Brain pericyte (primary cell): ENCODE measurements around the gene PLCD1.

Experiments used
- DNase-seq: peaks from one replicate; pipeline ENCODE4 v3.0.0-alpha.2; 2012; ENCODE audit warnings: low read depth, low spot score

PLCD1 gene

DNA sequence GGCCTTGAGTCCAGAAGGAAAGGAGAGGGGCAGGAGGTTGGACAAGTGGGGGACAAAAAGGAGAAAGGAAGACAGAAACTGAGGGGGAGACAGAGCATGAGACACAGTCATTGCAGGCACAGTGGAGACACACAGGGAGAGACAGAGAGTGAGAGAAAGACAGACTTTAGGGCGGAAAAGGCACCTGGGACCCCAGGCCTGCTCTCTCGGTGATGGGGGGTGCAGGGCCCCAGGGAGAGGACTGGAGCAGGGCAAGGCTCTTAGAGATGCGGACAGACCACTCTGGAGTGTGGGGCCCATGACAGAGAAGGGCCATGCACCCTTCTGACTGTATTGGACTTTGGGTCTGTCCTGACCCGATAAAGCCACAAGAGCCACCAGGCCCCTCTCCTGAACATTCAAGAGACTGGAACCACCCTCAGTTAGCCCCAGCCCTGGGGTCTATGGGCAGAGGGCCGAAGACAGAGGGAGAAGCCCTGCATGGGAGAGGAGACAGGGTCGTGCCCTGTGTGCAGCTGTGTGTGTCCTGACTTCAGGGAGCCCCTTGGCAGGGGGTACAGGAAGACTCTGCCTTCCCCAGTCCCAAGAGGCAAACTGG is 12.5 kb downstream of the PLCD1 start:
- DNase-seq: no peak

DNA sequence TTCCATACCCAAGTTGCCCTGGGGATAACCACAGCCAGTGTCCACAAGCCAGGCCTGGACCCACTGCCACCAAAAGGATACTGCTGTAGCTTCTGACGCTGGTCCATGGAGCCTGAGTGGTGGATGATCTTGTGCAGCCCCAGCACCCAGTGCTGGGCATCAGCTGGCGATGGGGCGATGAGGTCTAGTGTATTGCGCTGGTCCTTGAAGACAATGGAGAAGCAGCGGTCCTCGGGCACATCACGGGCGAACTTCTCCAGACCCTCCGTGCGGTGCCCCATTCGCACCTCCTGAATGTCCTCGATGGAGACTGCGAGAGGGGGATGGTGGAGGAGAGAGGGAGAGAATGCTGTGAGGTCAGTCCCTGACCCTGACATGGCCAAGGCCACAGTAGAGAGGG is 13.0 kb downstream of the PLCD1 start:
- no peak for DNase-seq

DNA sequence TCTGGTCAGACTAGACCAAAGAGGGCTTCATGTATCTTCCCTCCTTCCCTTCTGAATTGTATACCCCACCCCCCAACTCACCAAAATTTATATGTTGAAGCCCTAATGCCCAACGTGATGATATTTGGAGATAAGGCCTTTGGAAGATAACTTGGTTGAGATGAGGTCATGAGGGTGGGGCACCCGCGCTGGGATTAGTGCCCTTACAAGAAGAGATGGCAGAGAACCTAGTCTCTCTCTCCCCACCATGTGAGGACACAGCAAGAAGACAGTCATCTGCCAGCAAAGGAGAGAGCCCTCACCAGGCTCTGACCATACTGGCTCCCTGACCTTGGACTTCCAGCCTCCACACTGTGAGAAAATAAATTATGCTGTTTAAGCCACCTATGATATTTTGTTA is 13.5 kb downstream of the PLCD1 start:
- no peak for DNase-seq

DNA sequence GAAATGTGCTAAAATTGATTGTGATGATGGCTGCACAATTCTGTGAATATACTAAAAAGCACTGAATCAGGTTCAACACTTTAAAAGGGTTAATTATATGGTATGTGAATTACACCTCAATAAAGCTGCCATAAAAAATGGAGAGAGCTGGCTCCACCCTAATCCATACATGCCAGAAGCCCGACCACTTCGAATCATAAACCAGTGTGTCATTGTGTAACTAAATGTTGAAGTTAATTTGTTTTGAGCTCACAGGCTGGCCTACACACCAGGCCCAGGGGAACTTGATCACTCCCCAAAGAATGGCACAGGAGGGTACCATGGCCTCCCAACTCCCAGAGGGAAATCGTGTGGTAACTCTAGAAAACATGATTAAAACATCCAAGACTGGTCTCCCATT is 14.0 kb downstream of the PLCD1 start:
- no peak for DNase-seq

DNA sequence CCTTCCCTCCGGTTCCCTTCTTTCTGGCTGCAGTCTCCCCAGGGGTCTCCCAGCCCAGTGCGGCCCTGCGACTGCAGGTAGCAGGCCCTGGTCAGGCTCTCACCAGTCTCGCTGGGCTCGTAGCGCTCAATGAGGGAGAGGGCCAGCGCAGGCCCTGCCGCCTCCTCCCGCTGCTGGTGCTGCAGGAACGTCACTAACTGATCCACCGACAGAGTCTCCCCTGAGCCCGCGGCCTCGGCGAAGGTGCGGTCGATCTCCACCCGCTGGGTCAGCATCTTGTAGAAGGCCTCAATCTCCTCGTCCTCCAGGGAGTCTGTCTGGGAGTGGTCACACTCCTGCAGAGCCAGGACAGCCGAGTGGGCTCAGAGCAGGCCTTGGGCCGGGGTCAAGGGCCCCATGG is 18.3 kb downstream of the PLCD1 start:
- no peak for DNase-seq

DNA sequence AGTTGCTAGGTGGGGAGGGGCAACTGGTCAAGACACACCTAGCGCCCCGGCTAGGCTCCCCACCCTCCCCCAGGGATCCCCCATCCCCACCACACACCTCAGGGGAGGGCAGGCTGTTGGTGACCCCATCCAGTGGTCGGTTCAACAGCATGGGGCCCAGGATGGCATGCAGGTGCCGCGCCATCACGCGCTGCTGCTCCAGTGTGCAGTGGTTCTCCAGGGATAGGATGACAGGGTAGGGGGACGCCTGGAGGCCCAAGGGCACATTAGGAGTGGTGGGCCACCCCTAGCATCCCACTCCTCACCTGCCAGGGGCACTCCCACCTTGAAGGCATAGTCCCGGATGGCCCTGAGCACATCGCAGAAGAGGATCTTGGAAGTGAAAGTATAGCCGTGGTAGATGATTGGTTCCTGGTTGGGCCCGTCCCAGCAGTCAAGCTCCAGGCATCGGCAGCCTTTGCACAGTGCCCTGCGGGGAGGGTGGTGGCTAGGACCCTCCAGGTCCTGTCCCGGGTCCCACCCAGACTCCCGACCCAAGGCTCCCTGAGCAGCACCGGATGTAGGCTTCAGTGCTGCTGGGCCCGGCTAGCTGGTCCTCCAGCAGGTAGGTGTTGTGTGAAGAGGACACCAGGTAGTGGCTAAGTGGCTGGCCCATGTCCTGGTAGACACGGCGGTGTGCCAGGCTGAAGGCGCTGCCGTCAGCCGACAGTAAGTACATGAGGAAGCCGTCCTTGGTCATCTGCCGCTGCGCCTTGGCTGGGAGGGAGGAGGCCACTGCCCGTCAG is 19.4 kb downstream of the PLCD1 start:
- DNase-seq: no peak

DNA sequence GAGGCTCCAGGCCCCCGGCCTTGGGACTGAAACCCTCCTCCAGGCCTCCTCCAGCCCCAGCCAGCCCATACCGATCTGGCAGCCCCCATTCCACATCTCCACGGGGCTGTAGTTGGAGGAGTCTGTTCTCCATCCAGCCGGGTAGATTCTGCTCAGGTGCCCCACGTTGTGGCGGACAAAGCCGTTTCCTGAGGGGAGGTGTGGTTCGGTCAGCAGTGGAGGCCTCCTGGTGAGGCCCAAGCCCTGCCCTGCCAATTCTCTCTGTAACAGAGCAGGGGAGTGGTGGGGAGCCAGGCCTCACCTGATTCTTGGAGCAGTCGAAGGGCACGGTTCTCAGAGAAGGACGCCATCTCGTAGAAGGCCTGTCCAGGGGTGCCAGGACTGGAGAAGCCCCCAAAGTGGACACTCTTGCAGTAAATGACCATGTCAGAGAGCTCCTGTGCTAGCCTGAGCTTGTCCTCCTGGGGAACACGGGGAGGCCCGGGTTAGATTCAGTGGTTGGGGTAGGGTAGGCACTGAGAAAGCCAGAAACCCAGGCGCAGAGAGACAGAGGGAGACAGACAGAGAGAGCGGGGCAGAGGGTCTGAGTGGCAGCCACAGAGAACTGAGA is 20.4 kb downstream of the PLCD1 start:
- DNase-seq: no peak

DNA sequence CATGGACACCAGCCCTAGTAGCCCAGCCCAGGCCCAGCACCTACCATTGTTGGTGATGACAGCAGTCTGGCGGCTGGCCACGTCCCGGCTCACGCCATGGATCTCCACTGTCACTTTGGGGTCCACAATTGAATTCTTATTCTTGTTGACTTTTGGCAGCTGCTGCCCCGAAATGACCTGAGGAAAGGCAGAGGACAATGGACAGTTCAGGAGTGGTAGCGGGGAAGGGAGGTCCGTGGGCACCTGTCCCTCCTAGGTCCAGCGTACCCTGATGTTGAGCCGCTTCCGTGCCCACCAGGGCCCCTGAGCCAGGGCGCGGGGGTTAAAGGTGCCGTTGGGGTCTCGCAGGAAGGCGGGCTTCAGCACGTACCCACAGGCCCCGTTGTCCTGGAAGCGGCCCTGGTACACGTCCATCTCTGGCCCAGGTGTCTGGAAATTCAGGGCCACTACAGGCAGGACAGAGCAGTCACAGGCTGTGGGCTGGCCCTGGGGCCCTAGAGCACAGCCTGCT is 21.2 kb downstream of the PLCD1 start:
- no peak for DNase-seq

DNA sequence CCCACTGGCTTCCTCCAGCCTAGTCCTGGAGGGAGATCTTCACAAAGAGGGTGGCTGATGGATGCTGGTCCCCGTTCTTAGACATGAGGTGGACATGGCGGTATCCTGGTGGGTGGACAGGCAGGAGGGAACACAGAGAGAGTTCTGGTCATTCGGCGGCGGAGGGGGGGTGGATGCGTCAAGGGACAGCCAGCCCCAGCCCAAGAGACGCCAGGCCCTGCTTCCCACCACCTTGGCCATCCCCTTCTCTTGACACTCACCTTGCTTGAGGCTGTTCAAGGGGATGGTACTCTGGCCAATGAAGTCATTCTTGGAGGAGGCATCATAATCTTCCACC is 21.7 kb downstream of the PLCD1 start:
- DNase-seq: no peak

DNA sequence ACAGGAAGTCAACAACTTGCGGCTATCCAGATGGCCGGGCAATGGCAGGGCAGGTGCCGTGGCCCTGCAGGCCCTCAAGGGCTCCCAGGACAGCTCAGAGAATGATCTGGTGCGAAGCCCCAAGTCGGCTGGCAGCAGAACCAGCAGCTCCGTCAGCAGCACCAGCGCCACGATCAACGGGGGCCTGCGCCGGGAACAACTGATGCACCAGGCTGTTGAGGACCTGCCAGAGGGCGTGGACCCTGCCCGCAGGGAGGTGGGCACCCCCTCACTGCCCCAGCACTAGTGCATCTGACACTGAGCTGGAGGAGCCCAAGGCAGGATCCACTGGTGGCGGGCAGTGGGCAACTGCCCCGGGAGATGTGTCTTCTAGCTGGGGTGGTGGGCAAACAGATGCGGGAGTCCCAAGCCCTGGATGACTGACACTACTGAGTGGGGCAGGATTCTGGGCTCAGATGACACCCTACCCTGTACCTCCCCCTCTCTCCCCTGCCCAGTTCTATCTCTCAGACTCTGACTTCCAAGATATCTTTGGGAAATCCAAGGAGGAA is 22.9 kb downstream of the PLCD1 start:
- no peak for DNase-seq

DNA sequence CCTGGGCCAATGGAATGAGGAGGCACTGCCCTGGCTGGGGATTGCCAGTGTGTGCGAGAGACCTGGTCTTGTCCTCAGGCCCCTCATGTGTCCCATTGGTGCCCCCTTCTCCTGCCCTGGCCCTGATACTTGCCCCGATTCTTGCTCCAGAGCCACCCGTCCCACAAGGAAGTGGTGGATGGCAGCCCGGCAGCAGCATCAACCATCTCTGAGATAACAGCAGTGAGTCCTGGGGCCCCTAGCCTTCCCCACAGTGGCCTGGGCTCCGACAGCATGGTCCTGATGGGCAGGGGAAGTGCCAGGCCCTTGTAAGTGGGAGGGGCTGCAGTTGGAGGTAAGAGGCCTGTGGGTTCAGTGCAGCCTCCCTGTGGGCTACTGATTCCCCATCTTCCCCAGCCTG is 23.4 kb downstream of the PLCD1 start:
- no peak for DNase-seq

DNA sequence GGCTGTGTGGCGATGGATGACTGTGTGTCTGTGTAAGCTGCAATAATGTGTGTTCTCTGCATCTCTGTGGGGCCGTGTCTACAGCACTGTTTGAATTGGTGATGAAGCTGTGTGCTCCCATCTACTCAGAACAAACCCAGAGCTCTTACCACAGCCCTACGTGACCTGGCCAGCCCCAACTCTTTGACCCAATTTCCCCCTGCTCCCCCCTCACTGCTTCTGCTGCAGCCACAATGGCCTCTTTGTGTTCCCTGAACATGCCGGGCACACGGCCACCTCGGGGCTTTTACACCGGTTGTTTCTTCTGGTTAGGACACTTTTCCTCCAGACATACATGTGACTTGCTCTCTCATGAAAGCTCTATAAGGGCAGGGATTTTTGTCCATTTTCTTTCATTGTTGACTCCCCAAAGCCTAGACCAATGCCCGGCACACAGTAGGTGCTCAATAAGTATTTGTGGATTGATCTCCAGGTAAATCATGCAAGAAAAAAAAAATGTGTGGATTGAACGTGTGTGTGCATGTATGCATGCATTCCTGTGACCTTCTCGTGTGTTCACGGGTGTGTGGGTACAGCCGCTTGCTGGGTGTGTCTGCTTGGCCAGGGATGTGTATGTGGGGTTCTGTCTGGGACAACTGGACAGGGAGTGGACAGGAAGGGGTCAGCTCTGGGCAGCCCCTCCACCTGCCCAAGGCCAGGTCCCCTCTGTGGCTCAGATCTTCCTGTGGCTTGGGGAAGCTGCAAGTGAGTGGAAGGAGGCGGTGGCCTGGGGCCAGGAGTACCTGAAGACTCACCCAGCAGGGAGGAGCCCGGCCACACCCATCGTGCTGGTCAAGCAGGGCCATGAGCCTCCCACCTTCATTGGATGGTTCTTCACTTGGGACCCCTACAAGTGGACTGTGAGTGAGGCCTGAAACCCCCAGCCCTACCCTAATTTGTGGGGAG is 24.1 kb downstream of the PLCD1 start:
- DNase-seq: no peak

DNA sequence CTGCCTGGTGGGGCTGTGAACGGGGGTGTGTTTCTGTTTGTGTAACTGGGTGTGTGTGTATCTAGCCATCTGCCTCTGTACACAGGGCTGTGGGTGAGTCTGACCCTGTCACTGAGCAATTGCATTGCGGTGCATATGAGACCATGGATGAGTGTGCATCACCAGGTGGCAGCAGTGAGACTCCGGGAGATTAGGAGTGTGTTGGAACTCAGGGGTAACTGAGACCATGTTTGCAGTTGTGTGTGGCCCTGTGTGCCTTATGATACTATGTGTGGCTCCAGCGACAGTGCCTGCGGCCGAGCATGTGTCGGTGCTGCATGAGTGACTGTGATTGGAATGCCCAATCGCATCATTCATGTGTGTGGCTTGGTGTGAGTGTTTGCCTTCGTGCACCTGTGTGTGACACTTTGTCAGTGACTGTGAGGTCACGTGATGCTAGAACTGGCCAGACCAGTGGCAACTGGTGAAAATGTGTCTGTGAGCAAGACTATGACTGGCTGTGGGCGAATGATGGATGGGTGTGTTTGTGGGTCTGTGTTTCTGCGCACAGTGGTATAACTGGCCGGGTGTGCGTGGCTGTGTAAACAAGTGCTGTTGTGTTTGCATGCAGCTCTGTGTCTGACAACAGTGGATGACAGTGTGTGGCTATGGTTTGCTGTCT is 24.9 kb downstream of the PLCD1 start:
- DNase-seq: no peak

DNA sequence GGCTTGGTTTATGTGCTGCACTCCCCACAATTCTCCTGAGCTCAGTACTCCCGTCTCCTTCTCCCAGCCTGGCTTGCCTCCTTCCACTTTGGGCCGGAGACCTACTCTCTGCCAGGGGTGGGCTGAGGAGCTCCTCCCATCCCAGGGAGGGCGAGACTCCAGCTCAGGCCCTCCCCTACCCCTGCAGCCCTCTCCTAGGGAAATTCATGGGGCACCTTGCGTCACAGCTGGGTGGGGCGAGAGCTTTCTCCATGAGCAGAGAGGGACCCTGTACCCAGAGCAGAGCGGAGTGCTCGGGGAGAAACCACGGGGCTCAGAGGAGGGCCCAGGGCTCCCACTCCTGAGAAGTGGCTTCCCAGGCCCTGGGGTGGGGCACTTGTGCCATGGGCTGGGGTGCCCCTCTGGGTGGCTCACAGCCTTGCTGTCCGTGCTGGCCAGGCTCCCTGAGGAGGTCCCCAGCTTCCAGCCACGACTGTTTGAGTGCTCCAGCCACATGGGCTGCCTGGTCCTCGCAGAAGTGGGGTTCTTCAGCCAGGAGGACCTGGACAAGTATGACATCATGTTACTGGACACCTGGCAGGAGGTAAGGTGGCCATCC is 25.5 kb downstream of the PLCD1 start:
- no peak for DNase-seq

DNA sequence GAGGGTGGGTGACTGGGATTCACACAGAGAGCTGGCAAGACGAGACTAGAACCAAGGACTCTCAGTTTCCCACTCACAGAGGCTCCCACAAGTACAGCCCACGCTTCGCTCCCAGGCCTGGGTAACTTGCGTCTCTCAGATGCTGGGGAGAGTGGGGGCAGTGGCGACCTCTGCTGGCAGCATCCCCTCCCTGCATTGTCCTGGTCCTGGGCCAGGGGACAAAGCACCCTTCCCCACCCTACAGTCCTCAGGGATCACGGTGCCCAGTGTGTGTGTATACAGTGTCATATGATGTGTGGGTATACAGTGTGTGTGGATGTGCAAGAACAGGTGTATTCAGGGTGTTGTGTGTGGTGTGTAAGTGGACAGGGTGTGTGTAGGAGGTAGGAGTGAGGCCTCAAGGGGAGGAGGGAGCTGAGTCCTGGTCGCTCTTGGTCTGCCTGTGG is 26.0 kb downstream of the PLCD1 start:
- no peak for DNase-seq

DNA sequence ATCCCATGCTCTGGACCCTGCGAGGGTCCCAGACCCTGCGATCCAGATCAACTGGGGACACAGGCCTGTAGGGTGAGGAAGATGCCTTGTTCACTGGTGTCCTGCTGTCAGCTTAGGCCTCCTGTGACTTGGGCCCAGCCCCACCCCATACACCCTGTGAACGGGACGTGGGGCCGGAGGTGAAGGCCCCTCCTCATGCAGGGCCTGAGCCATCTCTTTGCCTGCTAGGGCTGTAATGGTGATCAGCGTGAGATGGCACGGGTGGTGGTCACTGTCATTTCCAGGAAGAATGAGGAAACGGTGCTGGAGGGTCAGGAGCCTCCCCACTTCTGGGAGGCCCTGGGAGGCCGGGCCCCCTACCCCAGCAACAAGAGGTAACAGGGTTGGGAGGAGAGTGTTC is 26.5 kb downstream of the PLCD1 start:
- no peak for DNase-seq

DNA sequence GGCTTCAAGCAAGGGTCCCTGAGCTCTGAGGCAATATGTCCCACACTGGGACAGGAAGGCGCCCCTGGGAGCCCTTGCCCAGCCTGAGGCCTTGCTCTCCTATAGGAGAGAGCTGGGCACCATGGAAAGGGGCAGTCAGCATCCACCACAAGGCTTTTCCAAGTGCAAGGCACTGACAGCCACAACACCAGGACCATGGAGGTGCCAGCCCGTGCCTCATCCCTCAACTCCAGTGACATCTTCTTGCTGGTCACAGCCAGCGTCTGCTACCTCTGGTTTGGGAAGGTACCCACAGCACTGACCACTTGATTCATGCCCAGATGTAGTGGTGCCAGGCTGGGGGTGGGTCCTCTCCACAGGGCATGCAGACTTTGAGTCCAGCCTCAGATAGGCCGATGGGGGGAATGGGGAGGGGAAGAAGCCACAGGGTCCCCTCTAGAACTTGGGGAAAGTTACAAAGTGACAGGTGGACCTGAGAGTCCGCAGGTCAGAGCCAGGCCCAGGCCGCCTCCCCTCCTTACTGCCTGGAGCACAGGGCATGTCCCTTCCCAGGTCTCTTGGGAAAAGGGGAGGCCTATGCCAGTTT is 27.1 kb downstream of the PLCD1 start:
- no peak for DNase-seq

DNA sequence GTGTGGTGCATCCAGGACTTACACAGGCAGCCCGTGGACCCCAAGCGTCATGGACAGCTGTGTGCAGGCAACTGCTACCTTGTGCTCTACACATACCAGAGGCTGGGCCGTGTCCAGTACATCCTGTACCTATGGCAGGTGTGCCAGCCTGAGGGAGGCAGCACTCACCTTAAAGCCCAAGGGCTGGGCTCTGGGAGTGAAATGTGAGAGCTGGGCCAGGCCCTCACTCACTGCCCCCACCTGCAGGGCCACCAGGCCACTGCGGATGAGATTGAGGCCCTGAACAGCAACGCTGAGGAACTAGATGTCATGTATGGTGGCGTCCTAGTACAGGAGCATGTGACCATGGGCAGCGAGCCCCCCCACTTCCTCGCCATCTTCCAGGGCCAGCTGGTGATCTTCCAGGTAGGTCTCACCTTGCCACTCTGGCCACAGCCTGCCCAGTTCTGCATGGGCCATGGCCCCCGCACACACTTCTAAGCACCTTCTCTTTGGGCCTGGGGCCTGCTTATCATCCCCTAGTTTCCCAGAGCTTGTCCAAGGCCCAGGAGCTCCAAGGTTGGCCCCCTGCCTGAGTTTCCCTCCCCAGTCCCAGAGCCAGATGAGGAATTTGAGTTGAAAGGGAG is 27.9 kb downstream of the PLCD1 start:
- no peak for DNase-seq

DNA sequence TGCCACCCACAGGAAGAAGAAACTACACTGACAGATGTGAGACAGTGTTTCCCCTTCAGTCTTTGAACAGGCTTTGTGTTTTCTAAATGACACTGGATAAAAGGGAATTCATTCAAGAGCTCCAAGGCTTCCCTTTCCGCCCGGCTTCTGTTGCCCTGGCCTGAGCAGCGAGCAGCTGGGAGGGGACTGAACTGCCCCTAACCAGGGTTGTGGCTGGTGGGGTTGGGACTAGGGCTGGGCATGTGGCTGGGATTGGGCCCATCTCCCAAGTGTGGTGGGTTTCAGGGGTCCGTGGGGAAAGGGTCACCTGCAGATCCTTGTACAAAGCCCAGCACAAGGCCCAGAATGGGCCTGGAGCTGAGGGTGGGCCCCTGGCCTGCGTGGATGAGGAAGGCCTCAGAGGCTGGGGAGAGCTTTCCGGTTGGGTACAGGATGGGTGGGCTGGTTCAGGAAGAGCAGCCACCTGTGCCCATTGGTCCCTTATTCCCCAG is 28.4 kb downstream of the PLCD1 start:
- DNase-seq: no peak
